HCT116 (cell line): Measurements from ENCODE around the gene LMNTD2. TPM values are rescaled to one million over a fixed set of nuclear protein-coding genes. Genes with fewer than 3 reads are reported as not detected.

ENCODE experiments used
- ATAC-seq: fragments of 200-7000 bp; cut with Tn5 transposase; 2 replicates; pipeline ENCODE4 v1.9.1; 2020; ENCODE audit warnings: mild to moderate bottlenecking, moderate library complexity
- Bru-seq: library from RNA; stranded (reverse); fragments of 400-500 nt; gene quantifications from one replicate; lab custom pipeline; 2021; lab: Mats Ljungman, UMichigan
- BruChase-seq, 2 experiments: library from RNA; stranded (reverse); fragments of 400-500 nt; gene quantifications; one replicate each; lab custom pipeline; 2021; lab: Mats Ljungman, UMichigan
- BruUV-seq: library from RNA; stranded (reverse); fragments of 400-500 nt; replicated peaks from 2 replicates; lab custom pipeline; 2021; lab: Mats Ljungman, UMichigan
- CTCF ChIA-PET: fragments of 300-600 bp; sonication (Branson Sonifier 250); formaldehyde crosslinking; loops from one replicate; lab custom pipeline; 2021; ENCODE audit warnings: antibody characterized with exemption; lab: Charles Lee
- POLR2A ChIA-PET: fragments of 300-600, 350-600 bp; sonication (Branson Sonifier 250); formaldehyde crosslinking; loops from one replicate; lab custom pipeline; 2021; ENCODE audit warnings: antibody characterized with exemption; lab: Charles Lee
- RAD21 ChIA-PET, 2 experiments: fragments of 300-600 bp; sonication (Branson Sonifier 250); formaldehyde crosslinking; loops; one replicate each; lab custom pipeline; 2023; ENCODE audit warnings: low total read pairs in 2 of 2; ENCODE audit not compliant: uncharacterized antibody in 2 of 2, unreplicated experiment in 2 of 2, low non-redundant PET in 1 of 2; lab: Charles Lee
- DNase-seq: peaks from one replicate; pipeline ENCODE4 v3.0.0-alpha.2; 2010; ENCODE audit warnings: low read depth, low spot score
- H2AFZ ChIP-seq: fragments of 200-600 bp; shearing (Covaris generic), sonication (generic); 2 replicates; pipeline ENCODE4 v1.6.1; 2017; ENCODE audit warnings: low read depth, mixed run types, mixed read lengths, antibody characterized with exemption, low read length; ENCODE audit not compliant: poor library complexity, severe bottlenecking
- H3K27ac ChIP-seq: 2 replicates; pipeline ENCODE4 v1.5.1; 2012; ENCODE audit warnings: low read depth, low read length
- H3K27me3 ChIP-seq: fragments of 200-600 bp; sonication (generic); 2 replicates; pipeline ENCODE4 v1.6.1; 2016; ENCODE audit warnings: mixed run types, low read length, mixed read lengths; ENCODE audit not compliant: insufficient read depth
- H3K36me3 ChIP-seq, 2 experiments: fragments of 200-500 bp in 1 of 2; fragments of 200-600 bp in 1 of 2; sonication (Bioruptor generic) in 1 of 2; sonication (generic) in 1 of 2; 2 replicates each; pipeline versions ENCODE4 v1.5.1 to v1.6.1; 2014 to 2016; ENCODE audit warnings: low read length in 2 of 2, inconsistent platforms in 1 of 2, mixed read lengths in 1 of 2, mixed run types in 1 of 2; ENCODE audit not compliant: insufficient read depth in 2 of 2, control insufficient read depth in 1 of 2
- H3K4me1 ChIP-seq, 2 experiments: fragments of 200-600 bp in 1 of 2; sonication (generic) in 1 of 2; 2 replicates each; pipeline versions ENCODE4 v1.5.1 to v1.6.1; 2012 to 2017; ENCODE audit warnings: low read length in 2 of 2, inconsistent platforms in 1 of 2, mild to moderate bottlenecking in 1 of 2, mixed read lengths in 1 of 2, mixed run types in 1 of 2, moderate library complexity in 1 of 2; ENCODE audit not compliant: insufficient read depth in 2 of 2, control insufficient read depth in 1 of 2
- H3K4me2 ChIP-seq: fragments of 200-600 bp; sonication (generic); 2 replicates; pipeline ENCODE4 v1.6.1; 2017; ENCODE audit warnings: mixed run types, low read length, mixed read lengths
- H3K4me3 ChIP-seq, 2 experiments: fragments of 200-600 bp in 1 of 2; sonication (generic) in 1 of 2; replicated peaks in 1 of 2; 2 replicates each; pipeline ENCODE4 v1.5.1; 2011 to 2016; ENCODE audit warnings: low read length in 2 of 2, control low read depth in 1 of 2, low read depth in 1 of 2, mild to moderate bottlenecking in 1 of 2, mixed read lengths in 1 of 2, mixed run types in 1 of 2
- H3K79me2 ChIP-seq: fragments of 200-600 bp; sonication (generic); 2 replicates; pipeline ENCODE4 v1.6.1; 2017; ENCODE audit warnings: mild to moderate bottlenecking, mixed run types, low read length, moderate library complexity, mixed read lengths; ENCODE audit not compliant: insufficient read depth
- H3K9ac ChIP-seq: fragments of 200-600 bp; sonication (generic); 2 replicates; pipeline ENCODE4 v1.6.1; 2016; ENCODE audit warnings: low read length, mixed read lengths
- H3K9me2 ChIP-seq: fragments of 200-600 bp; sonication (generic), shearing (Covaris generic); 2 replicates; pipeline ENCODE4 v1.6.1; 2017; ENCODE audit warnings: mixed run types, mild to moderate bottlenecking, moderate library complexity; ENCODE audit not compliant: insufficient read depth
- H3K9me3 ChIP-seq, 2 experiments: fragments of 200-500 bp in 1 of 2; fragments of 200-600 bp in 1 of 2; sonication (Bioruptor generic) in 1 of 2; sonication (generic) in 1 of 2; 2 replicates each; pipeline ENCODE4 v1.6.1; 2014 to 2017; ENCODE audit warnings: low read length in 2 of 2, mixed read lengths in 2 of 2, inconsistent platforms in 1 of 2, low read depth in 1 of 2, mild to moderate bottlenecking in 1 of 2, mixed run types in 1 of 2, moderate library complexity in 1 of 2; ENCODE audit not compliant: control insufficient read depth in 1 of 2, insufficient read depth in 1 of 2
- H4K20me1 ChIP-seq: fragments of 200-600 bp; sonication (generic), shearing (Covaris generic); 2 replicates; pipeline ENCODE4 v1.6.1; 2017; ENCODE audit warnings: mixed run types, mild to moderate bottlenecking, moderate library complexity; ENCODE audit not compliant: insufficient read depth
- CEBPB ChIP-seq: IDR thresholded peaks from 2 replicates; pipeline ENCODE4 v1.6.1; 2012; ENCODE audit warnings: low read depth
- EZH2phosphoT487 ChIP-seq: fragments of 200-600 bp; IDR thresholded peaks from 2 replicates; pipeline ENCODE4 v1.6.1; 2018; ENCODE audit warnings: antibody characterized with exemption, borderline replicate concordance
- POLR2AphosphoS5 ChIP-seq: IDR thresholded peaks from 2 replicates; pipeline ENCODE4 v1.6.1; 2011; ENCODE audit warnings: mild to moderate bottlenecking, low read depth, low read length, moderate library complexity
- SP1 ChIP-seq: IDR thresholded peaks from 2 replicates; pipeline ENCODE4 v1.6.1; 2012; ENCODE audit warnings: low read depth
- YY1 ChIP-seq: IDR thresholded peaks from 2 replicates; pipeline ENCODE4 v1.6.1; 2011; ENCODE audit warnings: low read length, low read depth, moderate library complexity, mild to moderate bottlenecking; ENCODE audit not compliant: insufficient replicate concordance; ENCODE audit errors: extremely low read depth
- ZFX ChIP-seq: fragments of 450-650 bp; IDR thresholded peaks from 2 replicates; pipeline ENCODE4 v1.6.1; 2017
- intact Hi-C: fragments of 100-400 bp; cut with micrococcal nuclease; formaldehyde crosslinking; loops from 2 replicates; pipeline ENCODE4 v1.10.0; 2022
- long read RNA-seq: library from polyadenylated mRNA; unstranded; transcript quantifications from one replicate; pipeline ENCODE4 v2.0.0, GENCODE V29; 2021; ENCODE audit not compliant: unreplicated experiment
- polyA plus RNA-seq: library from polyadenylated mRNA; unstranded; fragments of >200 nt; gene quantifications from 2 replicates; pipeline ENCODE4 v1.2.1, GENCODE V29; 2012; ENCODE audit warnings: missing spikeins
- total RNA-seq: library from RNA; stranded (reverse); gene quantifications from one replicate; pipeline ENCODE4 v1.2.1, GENCODE V29; 2021; ENCODE audit not compliant: unreplicated experiment

LMNTD2 gene
- total RNA-seq (9.5 TPM), Bru-seq, nascent RNA (percentile 42 among the genes with signal in this experiment), BruChase-seq, experiment 1, labeled RNA remaining after a 6-hour chase (percentile 50 among the genes with signal in this experiment), BruChase-seq, experiment 2, labeled RNA remaining after a 2-hour chase (percentile 42 among the genes with signal in this experiment)
- 7.1 and 7.6 TPM in 2 replicates for polyA plus RNA-seq
- long read RNA-seq, partial matches to known transcripts = 5 of 17 reads
- long read RNA-seq, other reads (novel, unspliced or antisense) = 11 of 17 reads

GRCh38 chr11:560305-561147 lies at the start of gene LMNTD2, which contains the start of gene RASSF7:
Gene LMNTD2 (minus strand): TSS chr11:560738. CDS start chr11:560716, 22 bp downstream.
Gene RASSF7 (plus strand): TSS chr11:560970. CDS start chr11:561769, 799 bp downstream.
- 0 out of 4 replicates have a peak, but pooled peaks cover 0 to 3% of the 10 kb centered on the region in 2 experiments for H3K36me3 ChIP-seq
- H3K9me3 ChIP-seq = no peaks in the 10 kb centered on the region
- peak within 1 kb of the TSS; percentile 84 for H3K9ac ChIP-seq
- ATAC-seq (peak; percentile 84), DNase-seq (peak; percentile 76)
- ChIA-PET RAD21 (interaction anchor here in 1 of 2 experiments (1.1 kb wide), 1 partner anchor 15 kb away, joined by 7 read pairs; the partner anchor contains the start of gene PHRF1), CTCF (interaction anchor here (1.0 kb wide), 2 partner anchors 52 to 224 kb away, joined by 3 read pairs; no protein-coding TSS in a partner anchor), POLR2A (interaction anchor here (1.4 kb wide), 1 partner anchor 15 kb away, joined by 7 read pairs; the partner anchor contains the start of gene PHRF1)
- H3K4me1 ChIP-seq = peaks cover 23 to 40% of the 10 kb centered on the region in 2 experiments
- peak within 1 kb of the TSS; percentile 97 for H3K27ac ChIP-seq
- H3K4me2 ChIP-seq = peak within 1 kb of the TSS; percentile 91
- H4K20me1 ChIP-seq = no peaks in the 10 kb centered on the region
- no peak within 1 kb of the TSS for H2AFZ ChIP-seq
- H3K27me3 ChIP-seq = no peaks in the 10 kb centered on the region
- H3K79me2 ChIP-seq = peaks cover 15% of the 10 kb centered on the region
- H3K9me2 ChIP-seq = no peaks in the 10 kb centered on the region
- intact Hi-C loops = loop anchor here (2.0 kb wide), 1 partner anchor 24 kb away; the partner anchor contains the start of gene LRRC56
- BruUV-seq = TSS peak; percentile 77
- no peak for TF ChIP-seq SP1
- TF ChIP-seq EZH2phosphoT487 = no peak
- peak; percentile 82 for TF ChIP-seq POLR2AphosphoS5
- peak; percentile 92 for TF ChIP-seq ZFX
- peak within 1 kb of the TSS; percentile 66 to 92 for H3K4me3 ChIP-seq

GRCh38 chr11:609341-609811 lies 48.8 kb upstream of the LMNTD2 start:
- ChIA-PET RAD21 (no interaction called here), CTCF (no interaction called here), POLR2A (no interaction called here)
- Histone ChIP-seq H3K79me2 (peaks cover 14% of the 10 kb centered on the region; the same call in 1 of the 2 replicates), H3K9ac (no peak overlapping the region), H3K4me2 (no peak overlapping the region), H3K27ac (no peak overlapping the region), H3K27me3 (no peaks in the 10 kb centered on the region), H3K36me3 (peaks cover 36 to 49% of the 10 kb centered on the region in 2 experiments; a peak in 3 of 4 replicates), H3K4me1 (peaks cover 8 to 21% of the 10 kb centered on the region in 2 experiments), H3K9me3 (no peaks in the 10 kb centered on the region), H3K4me3 (no peak overlapping the region), H3K9me2 (no peaks in the 10 kb centered on the region), H2AFZ (no peak overlapping the region), H4K20me1 (peaks cover 13% of the 10 kb centered on the region; the same call in 1 of the 2 replicates)
- DNase-seq (no peak), ATAC-seq (no peak)
- no TSS peak for BruUV-seq
- TF ChIP-seq YY1 = no peak
- no peak for TF ChIP-seq CEBPB
- TF ChIP-seq, all 23 proteins: peak for 0
- intact Hi-C loops = no loop called here
